HUDEP-2 (cell line): ENCODE measurements around the gene ANKRD44.

Experiments used
- DNase-seq, 76 experiments: peaks; one replicate each; lab custom pipeline; 2025; ENCODE audit not compliant: unreplicated experiment in 76 of 76; lab: John Stamatoyannopoulos, UW

ANKRD44 gene

DNA sequence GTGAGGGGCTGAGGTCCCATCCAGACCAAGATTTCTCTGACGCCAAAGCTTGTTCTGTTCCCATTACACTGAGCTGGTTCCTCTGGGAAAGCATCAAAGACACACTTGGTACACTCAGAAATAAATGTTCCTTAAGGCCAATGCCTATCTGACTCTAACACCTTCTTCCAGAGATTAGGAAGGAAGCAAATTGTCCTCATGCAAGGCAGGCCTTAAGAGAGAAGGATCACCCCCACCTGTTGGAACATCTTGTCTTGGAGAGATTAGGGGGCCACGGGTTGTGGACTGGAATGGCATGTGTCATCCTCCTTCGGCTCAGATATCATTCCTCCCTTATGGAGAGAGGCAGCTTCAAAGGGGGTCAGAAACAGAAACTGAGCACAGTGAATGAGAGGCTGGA is 100.2 kb downstream of the ANKRD44 start:
- no peak for DNase-seq

DNA sequence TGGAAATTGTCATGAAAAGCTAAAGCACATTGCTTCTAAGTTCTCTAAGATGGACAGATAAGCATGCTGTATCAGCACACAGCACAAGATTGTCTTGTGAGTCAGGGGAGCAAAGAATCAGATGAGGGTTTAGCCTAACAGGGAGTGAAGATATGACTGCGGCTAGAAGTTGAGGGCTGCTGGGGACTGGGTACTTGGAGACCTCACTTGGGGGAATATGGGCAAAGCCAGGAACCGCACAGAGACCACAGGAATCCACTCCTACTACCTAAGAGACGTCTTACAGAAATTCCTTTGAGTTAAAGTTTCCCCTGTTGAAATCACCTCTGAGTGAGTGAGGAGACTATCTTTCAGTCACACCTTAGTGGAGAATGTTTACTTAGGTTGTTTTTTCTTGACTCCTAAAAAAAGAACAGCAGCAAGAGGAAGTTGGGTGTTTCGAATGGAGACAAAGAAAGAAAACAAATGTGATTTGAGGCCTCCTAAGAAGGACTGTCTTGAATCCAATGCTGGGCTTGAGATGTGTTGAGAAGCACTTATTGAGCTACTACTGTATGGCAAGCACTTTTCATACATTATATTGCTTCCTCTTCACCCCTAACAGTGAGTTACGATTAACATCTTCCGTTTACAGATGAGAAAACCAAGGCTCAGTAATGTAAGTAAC is 100.7 kb downstream of the ANKRD44 start:
- no peak for DNase-seq

DNA sequence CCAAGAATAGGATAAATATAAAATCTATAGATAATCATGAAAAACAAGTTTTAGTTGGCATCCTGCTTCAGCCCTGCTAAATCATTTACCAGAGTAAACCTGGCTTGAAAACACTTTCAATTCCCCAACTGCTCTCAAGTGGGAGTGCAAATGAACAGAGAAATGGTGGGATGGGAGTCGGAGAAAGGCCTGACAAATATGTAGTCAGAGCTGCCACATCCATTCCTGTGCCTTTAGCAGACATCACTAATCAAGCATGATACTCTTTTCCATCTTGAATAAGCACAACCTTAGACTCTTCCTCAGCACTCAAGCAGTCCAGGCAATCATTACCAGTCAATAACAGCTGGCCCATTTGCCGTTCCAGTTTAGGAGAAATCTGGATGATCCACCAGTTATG is 101.3 kb downstream of the ANKRD44 start:
- DNase-seq: no peak

DNA sequence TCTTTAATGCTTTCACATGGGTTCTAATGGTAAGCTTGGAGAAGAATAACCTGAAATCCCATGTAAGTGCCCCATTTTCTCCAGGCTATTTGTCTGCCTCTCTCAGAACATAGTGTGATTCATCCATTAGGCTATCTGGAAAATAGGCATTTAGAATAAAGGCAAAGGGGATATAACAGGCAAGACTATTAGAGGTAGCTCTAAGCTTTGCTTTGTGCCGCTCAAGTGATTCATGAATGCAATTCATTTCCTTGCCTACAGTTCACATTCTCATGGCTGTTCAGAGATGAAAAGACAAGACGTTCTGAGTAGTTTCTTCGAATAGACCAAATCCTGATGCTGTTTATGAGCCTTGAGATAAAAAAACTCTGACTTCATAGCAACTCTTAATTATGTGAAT is 101.7 kb downstream of the ANKRD44 start:
- DNase-seq: no peak

DNA sequence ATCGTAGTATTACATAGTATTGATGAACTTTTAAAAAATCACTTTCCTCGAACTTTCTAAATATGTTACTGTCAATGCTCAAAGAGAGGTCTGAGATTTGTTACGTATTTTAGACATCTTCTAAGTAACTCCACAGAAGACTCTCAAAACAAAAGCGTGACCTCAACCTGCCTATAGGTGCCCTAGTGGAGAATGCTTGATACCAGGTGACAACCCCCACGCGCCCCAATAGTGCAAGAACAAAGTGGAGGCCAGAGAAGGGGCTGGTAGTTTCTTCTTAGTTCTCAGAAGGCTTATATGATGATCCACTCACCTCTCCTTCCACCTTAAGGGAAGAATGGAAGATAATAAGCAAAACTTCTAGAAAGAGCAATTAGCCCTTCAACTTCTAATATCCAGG is 102.6 kb downstream of the ANKRD44 start:
- DNase-seq: no peak

DNA sequence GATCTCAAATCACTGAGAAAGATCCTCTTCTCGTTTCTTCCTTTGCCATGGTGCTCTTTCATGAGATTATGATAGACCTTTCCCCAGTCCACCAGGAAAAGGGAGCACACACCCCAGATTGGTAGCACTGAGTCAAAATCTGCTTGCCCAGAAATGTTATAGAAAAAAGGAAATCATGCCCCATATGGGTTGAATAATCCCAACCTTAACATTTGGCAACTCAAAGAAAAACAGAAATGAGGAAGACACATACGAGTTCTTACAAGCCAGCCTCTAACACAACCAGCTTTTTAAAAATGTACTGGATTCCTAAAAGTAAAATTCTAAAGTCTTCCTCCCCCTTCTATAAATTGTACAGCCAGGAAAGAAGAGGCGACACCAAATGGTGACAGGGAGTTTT is 103.0 kb downstream of the ANKRD44 start:
- DNase-seq: no peak

DNA sequence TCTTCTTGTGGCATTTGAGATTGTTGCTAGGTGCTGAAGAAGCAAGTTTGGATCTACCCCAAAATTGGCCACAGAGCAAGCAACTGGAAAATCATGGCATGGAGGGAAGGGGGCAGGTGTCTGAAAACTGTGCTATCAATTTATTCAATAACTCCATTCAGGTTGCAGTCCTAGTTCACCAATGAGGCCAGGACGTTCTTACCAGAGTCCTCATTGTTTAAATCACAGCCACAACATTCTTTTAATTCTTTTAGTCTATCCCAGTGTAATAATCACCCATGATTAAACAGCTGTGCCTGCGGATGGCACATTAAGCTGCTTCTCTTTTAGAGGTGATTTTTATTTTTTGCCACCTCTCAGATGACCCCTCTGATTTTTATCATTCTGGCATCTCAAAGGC is 103.5 kb downstream of the ANKRD44 start:
- no peak for DNase-seq

DNA sequence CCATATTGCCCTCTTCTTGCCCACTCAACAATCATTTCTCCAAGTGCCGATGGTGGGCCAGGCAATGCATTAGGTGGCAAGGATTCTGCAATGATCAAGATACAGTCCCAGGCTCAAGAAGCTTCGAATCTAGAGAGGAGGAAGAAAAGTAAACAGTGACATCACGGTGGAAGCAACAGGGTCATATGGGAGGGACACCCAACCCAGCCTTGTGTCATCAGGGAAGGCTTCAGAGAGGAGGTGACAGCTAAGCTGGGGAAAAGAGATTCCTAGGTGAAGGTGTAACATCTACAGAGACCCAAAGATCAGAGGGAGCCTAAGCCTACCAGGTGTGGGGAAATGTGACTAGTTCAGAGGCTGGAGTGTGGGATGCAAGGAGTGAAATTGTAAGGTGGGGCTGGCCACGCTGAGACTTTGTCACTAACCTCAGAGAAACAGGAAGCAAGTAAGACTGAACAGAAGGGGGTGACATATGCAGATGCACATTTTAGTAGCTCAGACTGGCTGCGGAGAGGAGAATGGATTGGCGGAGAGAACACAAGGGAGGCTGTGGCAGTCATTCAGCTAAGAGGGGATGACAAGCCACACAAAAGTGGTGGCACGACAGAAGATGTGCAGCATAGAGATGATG is 104.9 kb downstream of the ANKRD44 start:
- no peak for DNase-seq

DNA sequence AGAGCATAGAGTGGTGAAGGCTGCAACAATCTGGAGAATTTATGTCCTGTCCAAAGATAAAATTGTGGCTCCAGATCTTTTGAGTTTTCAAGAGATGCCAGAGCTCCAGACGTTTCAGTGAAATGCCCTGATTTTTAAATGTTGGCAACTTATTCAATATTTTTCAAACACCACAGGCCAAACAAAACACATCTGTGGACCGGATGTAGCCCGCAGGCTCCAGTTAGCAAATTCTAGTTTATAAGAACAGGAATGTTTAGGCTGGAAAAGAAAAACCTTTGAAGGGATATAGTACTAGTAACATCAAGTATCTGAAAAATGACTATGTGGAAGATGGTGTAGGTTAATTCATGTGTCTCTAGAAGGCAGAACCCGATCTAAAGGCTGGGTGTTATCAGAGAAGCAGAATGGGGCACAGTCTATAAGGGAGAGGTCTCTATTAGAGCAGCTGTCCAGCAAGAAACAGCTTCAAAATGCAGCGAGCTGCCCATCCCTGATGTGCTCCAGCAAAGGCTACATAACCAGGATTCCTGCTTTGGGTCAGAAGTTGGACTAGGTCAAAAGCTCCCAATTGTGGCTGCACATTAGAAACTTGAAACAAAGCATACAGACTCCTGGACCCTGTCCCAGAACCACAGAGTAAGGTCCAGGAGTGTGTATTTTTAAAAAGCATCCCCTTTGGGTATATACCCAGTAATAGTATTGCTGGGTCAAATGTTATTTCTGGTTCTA is 105.9 kb downstream of the ANKRD44 start:
- DNase-seq: no peak

DNA sequence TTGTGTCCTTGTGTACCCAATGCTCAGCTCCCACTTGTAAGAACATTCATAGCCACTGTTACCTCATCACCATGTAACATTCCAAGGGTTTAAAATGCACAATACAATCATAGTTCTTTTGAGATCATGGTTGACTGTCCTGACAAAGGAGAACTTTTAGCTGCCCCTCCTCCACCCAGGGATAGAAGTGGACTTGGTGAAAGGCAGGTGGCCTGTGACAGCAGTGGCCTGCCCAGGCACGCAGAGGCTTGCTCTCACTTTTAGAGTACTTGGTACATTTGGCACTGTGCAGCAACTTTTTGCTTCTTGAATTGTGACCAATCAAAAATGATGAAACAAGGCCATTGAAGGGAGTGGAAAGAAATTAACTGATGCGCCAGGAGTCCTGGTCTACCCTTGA is 108.7 kb downstream of the ANKRD44 start:
- DNase-seq: no peak

DNA sequence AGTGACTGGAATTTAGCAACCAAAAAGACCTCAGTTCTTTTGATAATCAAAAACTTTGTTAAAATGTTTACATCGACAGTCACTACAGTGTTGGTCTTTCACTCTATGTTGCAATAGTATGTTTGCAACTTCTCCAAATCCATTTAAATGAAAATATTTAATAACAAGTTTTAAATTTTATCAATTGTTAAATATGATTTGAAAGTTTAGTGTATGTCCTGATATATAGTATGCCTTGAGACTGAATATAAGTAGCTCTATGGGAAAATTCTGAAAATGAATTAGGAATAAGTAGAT is 109.9 kb downstream of the ANKRD44 start:
- DNase-seq: no peak

DNA sequence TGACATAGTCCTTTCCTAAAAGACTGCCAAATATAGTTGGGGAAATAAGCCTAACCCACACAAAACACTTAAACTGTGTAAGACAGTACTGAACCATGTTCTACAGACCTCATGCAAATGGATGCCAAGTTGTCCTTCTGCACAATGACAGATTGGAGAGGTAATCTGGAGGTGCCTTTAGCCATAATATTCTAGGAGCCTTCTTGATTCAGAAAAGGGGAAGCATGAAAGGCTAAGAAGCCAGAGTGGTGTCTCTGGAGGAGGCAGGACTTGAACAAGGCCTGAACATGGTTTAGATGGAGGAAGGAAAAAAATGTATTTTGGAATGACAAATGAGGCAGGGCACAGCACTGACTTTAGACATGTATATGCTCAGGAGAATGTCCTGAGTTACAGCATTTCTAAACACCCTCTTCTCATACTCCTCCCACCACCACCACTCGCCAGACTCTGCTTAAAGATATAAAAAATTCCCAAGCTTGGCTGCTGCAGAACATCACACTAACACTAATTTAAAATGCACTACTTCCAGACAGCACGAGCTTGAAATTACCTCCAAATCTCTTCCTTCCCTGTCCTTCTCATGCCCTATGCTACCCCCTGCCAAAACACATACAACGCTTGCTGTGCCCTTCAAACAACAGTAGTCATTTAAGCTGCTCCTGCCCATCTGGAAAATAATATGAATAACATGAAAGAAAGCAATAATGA is 110.4 kb downstream of the ANKRD44 start:
- no peak for DNase-seq

DNA sequence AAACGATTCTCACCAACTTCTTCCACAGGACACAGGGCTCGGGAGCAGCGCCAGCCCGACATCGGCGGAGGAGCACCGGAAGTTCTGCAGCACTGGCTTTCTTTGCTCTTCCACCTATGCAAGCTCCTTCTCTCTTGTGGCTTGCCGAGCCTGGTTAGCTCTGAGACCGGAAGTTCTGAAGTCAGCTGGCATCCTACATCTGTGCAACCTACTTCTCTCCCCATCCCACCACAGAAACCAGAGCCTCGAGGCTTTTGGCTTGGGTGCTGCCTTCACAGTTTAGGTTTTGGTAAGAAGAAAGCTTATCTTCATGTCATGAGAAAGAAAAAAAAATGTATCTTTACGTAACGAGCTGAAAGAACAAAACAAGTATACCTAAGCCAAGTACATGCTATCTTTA is 111.7 kb downstream of the ANKRD44 start:
- DNase-seq: peak in 4 of 76 experiments; percentile 1 to 32 (median 9)

DNA sequence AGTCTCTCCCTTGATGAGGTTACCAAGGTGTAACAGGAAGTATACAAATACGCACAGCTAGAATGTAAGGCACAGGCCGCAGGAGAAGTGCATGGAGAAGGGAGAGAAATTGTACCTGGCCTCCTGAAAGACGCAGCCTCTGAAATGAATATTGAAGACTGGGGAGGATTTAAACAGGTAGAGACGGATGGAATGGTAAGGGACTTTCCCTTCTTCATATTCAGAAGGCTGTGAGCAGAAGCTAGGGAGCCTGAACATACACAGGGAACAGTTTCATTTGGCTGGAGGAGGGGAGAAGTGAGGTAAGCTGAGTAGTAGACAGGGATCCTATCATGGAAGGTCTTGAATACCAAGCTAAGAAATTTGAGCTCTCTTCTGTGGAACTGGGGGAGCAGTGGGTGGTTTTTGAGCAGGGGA is 112.7 kb downstream of the ANKRD44 start:
- no peak for DNase-seq

DNA sequence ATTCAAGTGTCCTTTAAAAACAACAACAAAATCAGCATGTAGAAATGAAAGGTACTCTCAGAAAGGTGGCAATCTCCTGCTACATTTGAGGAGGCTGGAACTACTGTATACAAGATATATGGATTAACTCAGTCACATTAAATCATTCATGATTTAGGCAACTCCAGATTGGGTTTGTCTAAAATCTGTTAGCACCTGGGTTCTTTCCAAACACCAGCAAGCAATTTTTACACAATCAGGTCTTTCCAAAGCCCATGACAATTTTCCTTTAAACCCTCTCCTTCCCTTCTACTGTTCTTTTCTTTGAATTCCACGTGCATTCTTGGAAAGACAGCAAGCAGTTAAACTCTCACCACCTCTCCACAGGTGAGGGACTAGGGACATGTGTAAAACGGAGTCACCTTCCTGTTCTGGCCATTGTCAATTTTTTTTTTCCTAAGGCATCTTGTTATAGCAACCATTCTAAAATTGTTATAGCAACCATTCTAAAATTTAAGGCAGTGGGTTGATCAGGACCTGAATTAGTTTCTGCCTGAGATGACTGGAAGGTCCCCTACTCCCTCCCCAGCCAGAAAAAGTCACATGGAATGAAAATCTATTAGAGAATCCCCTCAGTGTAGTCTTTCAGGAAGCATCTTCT is 113.9 kb downstream of the ANKRD44 start:
- no peak for DNase-seq

DNA sequence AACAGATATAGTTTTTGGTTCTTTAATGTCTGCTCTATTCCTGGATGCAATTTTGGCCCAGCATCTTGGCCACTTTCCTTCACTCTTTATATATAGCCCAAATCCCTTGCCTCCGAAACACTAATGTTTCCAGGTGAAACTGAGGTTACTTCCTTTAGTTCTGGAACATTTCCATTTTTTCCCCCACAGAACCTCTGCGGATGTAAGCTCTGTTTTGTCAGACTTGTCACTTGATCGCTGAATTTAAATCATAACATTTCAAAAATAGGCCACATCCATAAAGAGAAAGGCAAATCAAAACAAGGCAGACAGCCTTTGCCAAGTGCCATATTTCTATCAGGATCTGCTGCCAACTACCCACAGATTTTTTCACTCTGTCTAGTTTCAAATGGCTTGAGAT is 115.1 kb downstream of the ANKRD44 start:
- no peak for DNase-seq

DNA sequence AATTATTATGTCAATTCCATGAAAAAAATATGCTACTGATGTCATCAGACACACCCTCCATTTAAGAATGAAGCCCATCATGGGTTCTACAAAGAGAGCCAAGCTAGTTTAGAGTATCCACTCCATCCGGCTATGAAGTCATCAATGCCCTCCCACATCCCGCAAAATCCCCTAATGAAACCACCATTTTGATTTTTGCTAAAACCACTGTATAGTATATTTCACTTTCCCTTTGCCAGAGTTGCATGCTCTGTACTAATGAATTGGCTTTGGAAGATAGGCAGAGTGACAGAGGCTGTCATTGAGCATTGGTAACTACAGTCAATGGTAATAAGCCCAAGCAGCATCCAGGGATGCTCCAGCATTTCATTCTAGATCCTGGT is 118.6 kb downstream of the ANKRD44 start:
- DNase-seq: no peak

DNA sequence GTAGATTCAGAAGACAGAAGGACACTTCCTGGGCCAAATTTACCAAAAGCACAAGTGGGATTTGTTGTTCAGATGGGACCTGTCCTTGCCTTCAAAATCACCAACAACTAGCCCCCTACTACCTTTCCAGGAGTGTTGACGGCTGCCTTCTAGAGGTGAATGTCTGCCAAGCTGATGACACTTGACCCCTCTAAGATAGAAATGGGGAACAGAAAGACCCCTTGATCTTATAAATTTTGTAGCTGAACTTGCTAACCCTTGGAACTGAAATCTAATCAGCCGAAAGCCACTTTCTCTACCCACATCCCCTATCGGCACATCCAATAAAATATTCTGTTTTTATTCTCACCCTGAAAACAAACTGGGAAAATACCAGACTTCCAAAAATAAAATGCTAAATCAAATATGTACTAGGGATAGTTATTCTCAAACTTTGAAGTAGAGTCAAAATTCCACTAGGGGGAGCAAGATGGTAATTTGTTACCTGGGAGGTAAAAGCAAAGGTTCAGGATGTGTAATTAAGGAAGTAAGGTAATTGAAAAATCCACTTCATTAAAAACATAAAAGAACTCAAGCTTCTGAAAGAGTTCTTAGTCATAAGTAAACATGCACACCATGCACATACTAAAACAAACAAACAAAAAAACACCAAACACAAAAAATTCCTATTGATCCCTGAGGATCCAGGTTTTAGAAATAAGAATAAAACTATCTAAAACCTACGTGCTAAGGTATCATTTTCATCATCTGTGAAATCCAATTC is 119.2 kb downstream of the ANKRD44 start:
- peak in 11 of 76 experiments; percentile 5 to 43 (median 9) for DNase-seq

DNA sequence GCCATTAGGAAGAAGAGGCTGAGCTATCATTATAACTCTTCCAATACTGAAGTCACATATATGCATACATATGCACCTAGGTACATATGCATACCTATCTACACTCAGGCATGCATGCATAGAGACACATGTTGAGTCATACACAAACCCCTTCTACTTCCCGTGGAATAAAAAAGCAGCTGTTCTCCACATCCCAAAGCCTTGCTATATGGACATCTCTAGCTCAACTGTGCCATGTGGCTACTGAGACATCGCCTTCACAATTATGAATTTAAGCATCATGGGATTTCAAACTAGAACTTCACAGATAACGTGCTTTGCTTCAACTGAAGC is 120.5 kb downstream of the ANKRD44 start:
- DNase-seq: no peak

DNA sequence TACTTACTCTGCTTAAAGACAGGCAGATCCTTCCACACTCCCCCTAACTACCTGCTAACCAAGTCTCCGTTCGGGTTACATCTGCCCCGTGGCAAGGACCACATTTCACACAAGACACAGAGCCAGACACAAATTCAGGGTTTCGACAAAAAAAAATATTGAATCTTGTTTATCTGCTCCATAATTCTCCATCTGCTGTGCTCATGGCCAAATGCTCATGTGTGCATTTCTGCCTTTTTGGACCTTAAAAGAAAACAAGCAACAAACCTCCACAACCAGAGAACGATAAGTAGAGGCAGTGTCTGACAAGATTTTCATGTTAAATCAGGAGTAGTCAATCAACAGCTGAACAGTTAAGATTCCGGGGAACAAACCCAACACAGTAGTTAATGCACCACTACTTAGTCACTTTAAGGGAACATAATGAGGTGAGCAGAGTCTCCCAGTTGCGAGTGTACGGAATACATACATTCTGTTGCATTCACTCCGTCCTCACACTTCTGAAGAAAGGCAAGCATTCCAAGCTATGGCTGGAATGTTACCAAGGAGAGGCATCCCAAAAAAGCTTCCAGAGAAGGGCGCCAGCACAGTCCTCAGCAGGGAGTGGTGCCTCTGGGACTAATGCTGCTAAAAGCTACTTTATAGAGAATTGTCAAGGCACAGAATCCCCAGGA is 121.0 kb downstream of the ANKRD44 start:
- no peak for DNase-seq
